SHP77 (cell line): ENCODE measurements around the gene CDKN3.
"Not testable (repeated sequence)": the region's sequence is repeated elsewhere in the genome, so short reads cannot be mapped to it uniquely, and the experiment has no call there.

ENCODE experiments used
- DNase-seq, 2 experiments: peaks; one replicate each; lab custom pipeline; 2025; lab: John Stamatoyannopoulos, UW

Gene CDKN3

GRCh38 chr14:54370323-54371198 lies 26.2 kb upstream of the CDKN3 start:
- no peak for DNase-seq

- DNase-seq, result no peak
Measured at GRCh38 chr14:54374117-54374884, 22.5 kb upstream of the CDKN3 start.

GRCh38 chr14:54377501-54377900 lies 19.3 kb upstream of the CDKN3 start:
- no peak for DNase-seq

- not testable (repeated sequence) for DNase-seq
Measured at GRCh38 chr14:54378893-54379292, 17.9 kb upstream of the CDKN3 start.

- not testable (repeated sequence) for DNase-seq
Measured at GRCh38 chr14:54380558-54380957, 16.2 kb upstream of the CDKN3 start.

GRCh38 chr14:54381821-54382220 lies 15.0 kb upstream of the CDKN3 start:
- DNase-seq, result no peak

- no peak for DNase-seq
Measured at GRCh38 chr14:54383835-54384234, 13.0 kb upstream of the CDKN3 start.

GRCh38 chr14:54385556-54385955 lies 11.3 kb upstream of the CDKN3 start:
- no peak for DNase-seq

GRCh38 chr14:54387328-54387727 lies 9.5 kb upstream of the CDKN3 start:
- DNase-seq, result no peak

GRCh38 chr14:54392131-54392859 lies 4.5 kb upstream of the CDKN3 start:
- DNase-seq, result no peak

- DNase-seq, result not testable (repeated sequence)
Measured at GRCh38 chr14:54392986-54393884, 3.6 kb upstream of the CDKN3 start.

GRCh38 chr14:54394596-54394995 lies 2.2 kb upstream of the CDKN3 start:
- DNase-seq, result no peak

- DNase-seq, result no peak
Measured at GRCh38 chr14:54395284-54395683, 1.5 kb upstream of the CDKN3 start.

GRCh38 chr14:54395716-54396115 lies 1.1 kb upstream of the CDKN3 start:
- no peak for DNase-seq

- DNase-seq, result no peak
Measured at GRCh38 chr14:54396183-54396492, 669 bp upstream of the CDKN3 start.

GRCh38 chr14:54399560-54399959 lies 2.8 kb downstream of the CDKN3 start:
- no peak for DNase-seq

- DNase-seq, result not testable (repeated sequence)
Measured at GRCh38 chr14:54403401-54404005, 6.7 kb downstream of the CDKN3 start.

- no peak for DNase-seq
Measured at GRCh38 chr14:54410215-54410614, 13.4 kb downstream of the CDKN3 start.

GRCh38 chr14:54411371-54411770 lies 14.6 kb downstream of the CDKN3 start:
- no peak for DNase-seq

GRCh38 chr14:54420478-54421142 lies 23.8 kb downstream of the CDKN3 start:
- DNase-seq, result peak in 1 of 2 experiments; percentile 38

GRCh38 chr14:54423991-54424390 lies 27.2 kb downstream of the CDKN3 start:
- no peak for DNase-seq
